GM19023 (cell line): Measurements from ENCODE around the gene NDUFV1.
"Not testable (repeated sequence)": the region's sequence is repeated elsewhere in the genome, so short reads cannot be mapped to it uniquely, and the experiment has no call there.

Source experiments
- ATAC-seq: cut with Tn5 transposase; IDR thresholded peaks from one replicate; pipeline ENCODE4 v1.9.1; 2021; ENCODE audit warnings: mild to moderate bottlenecking, moderate library complexity; ENCODE audit not compliant: unreplicated experiment

The NDUFV1 gene

GRCh38 chr11:67606492-67607295 is at the start of gene NDUFV1:
NDUFV1 (plus strand) TSS chr11:67606936; CDS start chr11:67607005, 69 bp downstream.
- ATAC-seq, result peak; percentile 98

- no peak for ATAC-seq
These were observed 48.5 kb upstream of the NDUFV1 start for GRCh38 chr11:67558084-67558772.

- ATAC-seq, result no peak
These were observed 44.6 kb upstream of the NDUFV1 start for GRCh38 chr11:67561971-67562619.

GRCh38 chr11:67562963-67563704 is 43.6 kb upstream of the NDUFV1 start:
- ATAC-seq, result no peak

- ATAC-seq, result not testable (repeated sequence)
These were observed 43.0 kb upstream of the NDUFV1 start for GRCh38 chr11:67563705-67564114.

GRCh38 chr11:67564230-67564629 is 42.5 kb upstream of the NDUFV1 start:
- ATAC-seq, result no peak

GRCh38 chr11:67571443-67571842 is 35.3 kb upstream of the NDUFV1 start:
- ATAC-seq, result no peak

- no peak for ATAC-seq
These were observed 34.4 kb upstream of the NDUFV1 start for GRCh38 chr11:67572305-67572704.

GRCh38 chr11:67572747-67573419 is 33.9 kb upstream of the NDUFV1 start:
- no peak for ATAC-seq

GRCh38 chr11:67574938-67575337 is 31.8 kb upstream of the NDUFV1 start:
- no peak for ATAC-seq

- ATAC-seq, result no peak
These were observed 29.8 kb upstream of the NDUFV1 start for GRCh38 chr11:67576735-67577475.

- ATAC-seq, result no peak
These were observed 28.8 kb upstream of the NDUFV1 start for GRCh38 chr11:67577951-67578350.

GRCh38 chr11:67581469-67581868 is 25.3 kb upstream of the NDUFV1 start:
- no peak for ATAC-seq

GRCh38 chr11:67582011-67582410 is 24.7 kb upstream of the NDUFV1 start:
- no peak for ATAC-seq

- peak; percentile 63 for ATAC-seq
These were observed 23.2 kb upstream of the NDUFV1 start, which contains the start of gene GSTP1 for GRCh38 chr11:67583247-67584204. GSTP1 (plus strand) TSS chr11:67583812; CDS start chr11:67583844, 32 bp downstream.

- ATAC-seq, result no peak
These were observed 22.4 kb upstream of the NDUFV1 start for GRCh38 chr11:67584205-67584880.

- ATAC-seq, result no peak
These were observed 21.6 kb upstream of the NDUFV1 start for GRCh38 chr11:67584881-67585873.
